Liver (tissue), 9 donors: ENCODE results near the gene STAT5A. TPM values are rescaled to one million over a fixed set of nuclear protein-coding genes. Genes with fewer than 3 reads are reported as not detected.
A peak's percentile ranks its signal among the peaks of the same experiment; 100 is the strongest.

Experiments used
- DNase-seq: peaks from one replicate; pipeline ENCODE4 v3.0.0-alpha.2; 2017; ENCODE audit warnings: low spot score
- H3K27ac ChIP-seq, 2 donors: one replicate each; pipeline ENCODE4 v1.7.0; 2013; ENCODE audit warnings: inconsistent platforms in 2 of 2, low read length in 2 of 2, control low read depth in 1 of 2, low read depth in 1 of 2, mild to moderate bottlenecking in 1 of 2
- H3K27me3 ChIP-seq, 4 donors: one replicate each; pipeline versions ENCODE4 v1.6.1 to v1.7.0; 2013; ENCODE audit warnings: low read length in 3 of 4, inconsistent platforms in 1 of 4, mild to moderate bottlenecking in 1 of 4, moderate library complexity in 1 of 4; ENCODE audit not compliant: control insufficient read depth in 4 of 4, insufficient read depth in 4 of 4
- H3K36me3 ChIP-seq, 4 donors: one replicate each; pipeline versions ENCODE4 v1.6.1 to v1.7.0; 2013; ENCODE audit warnings: low read length in 3 of 4, mild to moderate bottlenecking in 3 of 4, low read depth in 1 of 4, moderate library complexity in 1 of 4; ENCODE audit not compliant: control insufficient read depth in 4 of 4, insufficient read depth in 3 of 4
- H3K4me1 ChIP-seq, 4 donors: one replicate each; pipeline versions ENCODE4 v1.6.1 to v1.7.0; 2013; ENCODE audit warnings: low read length in 3 of 4, mild to moderate bottlenecking in 3 of 4, moderate library complexity in 1 of 4; ENCODE audit not compliant: control insufficient read depth in 4 of 4, insufficient read depth in 4 of 4
- H3K4me3 ChIP-seq, 3 donors: one replicate each; pipeline versions ENCODE4 v1.6.1 to v1.7.0; 2013; ENCODE audit warnings: low read length in 3 of 3, control low read depth in 1 of 3, low read depth in 1 of 3, mild to moderate bottlenecking in 1 of 3
- H3K9ac ChIP-seq, 2 donors: one replicate each; pipeline ENCODE4 v1.7.0; 2013; ENCODE audit warnings: low read length in 2 of 2, mild to moderate bottlenecking in 2 of 2, moderate library complexity in 2 of 2, control low read depth in 1 of 2, low read depth in 1 of 2
- H3K9me3 ChIP-seq, 4 donors: one replicate each; pipeline versions ENCODE4 v1.6.1 to v1.7.0; 2013; ENCODE audit warnings: low read length in 3 of 4; ENCODE audit not compliant: control insufficient read depth in 4 of 4
- ATF3 ChIP-seq: IDR thresholded peaks from 2 replicates; pipeline ENCODE4 v1.6.1; 2016; ENCODE audit warnings: antibody characterized with exemption
- FOXA1 ChIP-seq: IDR thresholded peaks from 2 replicates; pipeline ENCODE4 v1.6.1; 2016; ENCODE audit warnings: antibody characterized with exemption
- FOXA2 ChIP-seq: IDR thresholded peaks from 2 replicates; pipeline ENCODE4 v1.6.1; 2016; ENCODE audit warnings: antibody characterized with exemption
- GABPA ChIP-seq, 2 donors: IDR thresholded peaks in 1 of 2; conservative IDR thresholded peaks in 1 of 2; 2 replicates each; pipeline ENCODE4 v1.6.1; 2016; ENCODE audit warnings: antibody characterized with exemption in 2 of 2, mild to moderate bottlenecking in 1 of 2, moderate library complexity in 1 of 2
- HNF4A ChIP-seq, 2 donors: conservative IDR thresholded peaks; 2 replicates each; pipeline ENCODE4 v1.6.1; 2016; ENCODE audit warnings: antibody characterized with exemption in 2 of 2, mild to moderate bottlenecking in 2 of 2
- HNF4G ChIP-seq: IDR thresholded peaks from 2 replicates; pipeline ENCODE4 v1.6.1; 2016; ENCODE audit warnings: antibody characterized with exemption
- JUND ChIP-seq, 2 donors: IDR thresholded peaks; 2 replicates each; pipeline ENCODE4 v1.6.1; 2016; ENCODE audit warnings: antibody characterized with exemption in 2 of 2
- MAX ChIP-seq: IDR thresholded peaks from 2 replicates; pipeline ENCODE4 v1.6.1; 2016; ENCODE audit warnings: antibody characterized with exemption
- NR2F2 ChIP-seq: IDR thresholded peaks from 2 replicates; pipeline ENCODE4 v1.6.1; 2016; ENCODE audit warnings: antibody characterized with exemption
- RAD21 ChIP-seq, 2 donors: IDR thresholded peaks; 2 replicates each; pipeline ENCODE4 v1.6.1; 2016; ENCODE audit warnings: antibody characterized with exemption in 2 of 2, mild to moderate bottlenecking in 2 of 2
- REST ChIP-seq: IDR thresholded peaks from 2 replicates; pipeline ENCODE4 v1.6.1; 2016; ENCODE audit warnings: antibody characterized with exemption, mild to moderate bottlenecking
- RXRA ChIP-seq, 2 donors: IDR thresholded peaks; 2 replicates each; pipeline ENCODE4 v1.6.1; 2017 to 2018; ENCODE audit warnings: antibody characterized with exemption in 2 of 2, mild to moderate bottlenecking in 1 of 2
- SP1 ChIP-seq: IDR thresholded peaks from 2 replicates; pipeline ENCODE4 v1.6.1; 2018; ENCODE audit warnings: antibody characterized with exemption, mild to moderate bottlenecking
- TAF1 ChIP-seq: conservative IDR thresholded peaks from 2 replicates; pipeline ENCODE4 v1.6.1; 2016; ENCODE audit warnings: antibody characterized with exemption, mild to moderate bottlenecking
- YY1 ChIP-seq: IDR thresholded peaks from 2 replicates; pipeline ENCODE4 v1.6.1; 2016; ENCODE audit warnings: antibody characterized with exemption, mild to moderate bottlenecking
- ZBTB33 ChIP-seq: IDR thresholded peaks from 2 replicates; pipeline ENCODE4 v1.6.1; 2016; ENCODE audit warnings: antibody characterized with exemption
- WGBS: extraction: QIAGEN DNeasy Blood & Tissue Kit; methylation state at CpG from one replicate; pipeline ENCODE4 v1.1.7; 2013; 5-methylcytosine and 5-hydroxymethylcytosine counted together
- polyA plus RNA-seq, 2 donors: library from polyadenylated mRNA; stranded (reverse) in 1 of 2; unstranded in 1 of 2; fragments of 200-250 nt in 1 of 2; fragments of >200 nt in 1 of 2; fragmentation: Nextera tagmentation in 1 of 2; extraction: Ambion mirVana in 1 of 2; gene quantifications; one replicate each; pipeline versions ENCODE4 v1.2.1 to v1.2.3, GENCODE V29; 2013 to 2015
- total RNA-seq, 2 donors: library from RNA; depleted of rRNA; stranded (reverse); fragments of >200 nt; gene quantifications; one replicate each; pipeline ENCODE4 v1.2.3, GENCODE V29; 2014
- donor health status: healthy.
- donor health status: healthy.
- donor health status: healthy.
- donor health status: healthy.
- donor health status: healthy.

Gene STAT5A
- total and polyA plus RNA-seq, 4 donors, result 1.7 to 37.7 (median 8.9) TPM

- H3K4me3 ChIP-seq, result no peak overlapping the region
- DNase-seq, result no peak
- H3K9me3 ChIP-seq, result no peaks in the 10 kb centered on the region
- no peaks in the 10 kb centered on the region for H3K27me3 ChIP-seq
- H3K9ac ChIP-seq, result no peak overlapping the region
- peaks cover 10 to 31% (median 14%) of the 10 kb centered on the region in 4 donors for H3K4me1 ChIP-seq
- peak overlapping the region; percentile 31 to 95 for H3K27ac ChIP-seq
- no peaks in the 10 kb centered on the region for H3K36me3 ChIP-seq
- no peak for TF ChIP-seq JUND (IDR thresholded peaks at IDR 0.05)
- no peak for TF ChIP-seq MAX
- TF ChIP-seq GABPA (IDR thresholded peaks at IDR 0.05 in 1 of 2, conservative IDR thresholded peaks at IDR 0.05 in 1 of 2), result no peak
- no peak for TF ChIP-seq ATF3
- TF ChIP-seq TAF1, result no peak
- no peak for TF ChIP-seq RAD21 (IDR thresholded peaks at IDR 0.05)
- no peak for TF ChIP-seq RXRA (IDR thresholded peaks at IDR 0.05)
- no peak for TF ChIP-seq NR2F2
- no peak for TF ChIP-seq FOXA2
- no peak for TF ChIP-seq YY1
- no peak for TF ChIP-seq SP1
- TF ChIP-seq HNF4G, result no peak
- no peak for TF ChIP-seq ZBTB33
- TF ChIP-seq REST, result no peak
- TF ChIP-seq FOXA1, result no peak
- TF ChIP-seq HNF4A (conservative IDR thresholded peaks at IDR 0.05), result no peak
- WGBS, result 87% methylated on average over 14 of the region's 14 CpGs
These were observed 38.4 kb upstream of the STAT5A start for GRCh38 chr17:42249681-42250446.

GRCh38 chr17:42251115-42251514 lies 37.2 kb upstream of the STAT5A start:
- H3K36me3 ChIP-seq, result no peaks in the 10 kb centered on the region
- H3K9ac ChIP-seq, result no peak overlapping the region
- H3K4me3 ChIP-seq, result no peak overlapping the region
- no peaks in the 10 kb centered on the region for H3K9me3 ChIP-seq
- 51% methylated on average over 2 of the region's 2 CpGs for WGBS
- H3K27me3 ChIP-seq, result no peaks in the 10 kb centered on the region
- H3K27ac ChIP-seq, result peak overlapping the region; percentile 20 to 51
- DNase-seq, result no peak
- H3K4me1 ChIP-seq, result peaks cover 9 to 27% (median 10%) of the 10 kb centered on the region in 4 donors
- no peak for TF ChIP-seq GABPA (IDR thresholded peaks at IDR 0.05 in 1 of 2, conservative IDR thresholded peaks at IDR 0.05 in 1 of 2)
- TF ChIP-seq ATF3, result no peak
- TF ChIP-seq NR2F2, result no peak
- no peak for TF ChIP-seq HNF4A (conservative IDR thresholded peaks at IDR 0.05)
- no peak for TF ChIP-seq TAF1
- TF ChIP-seq ZBTB33, result no peak
- no peak for TF ChIP-seq REST
- TF ChIP-seq SP1, result no peak
- TF ChIP-seq MAX, result no peak
- TF ChIP-seq RXRA (IDR thresholded peaks at IDR 0.05), result no peak
